ENCODE results near the gene MCOLN1. TPM values are rescaled to one million over a fixed set of nuclear protein-coding genes. Genes with fewer than 3 reads are reported as not detected.

MCOLN1 gene
- total RNA-seq, 1 donor: 8.9 TPM

DNA sequence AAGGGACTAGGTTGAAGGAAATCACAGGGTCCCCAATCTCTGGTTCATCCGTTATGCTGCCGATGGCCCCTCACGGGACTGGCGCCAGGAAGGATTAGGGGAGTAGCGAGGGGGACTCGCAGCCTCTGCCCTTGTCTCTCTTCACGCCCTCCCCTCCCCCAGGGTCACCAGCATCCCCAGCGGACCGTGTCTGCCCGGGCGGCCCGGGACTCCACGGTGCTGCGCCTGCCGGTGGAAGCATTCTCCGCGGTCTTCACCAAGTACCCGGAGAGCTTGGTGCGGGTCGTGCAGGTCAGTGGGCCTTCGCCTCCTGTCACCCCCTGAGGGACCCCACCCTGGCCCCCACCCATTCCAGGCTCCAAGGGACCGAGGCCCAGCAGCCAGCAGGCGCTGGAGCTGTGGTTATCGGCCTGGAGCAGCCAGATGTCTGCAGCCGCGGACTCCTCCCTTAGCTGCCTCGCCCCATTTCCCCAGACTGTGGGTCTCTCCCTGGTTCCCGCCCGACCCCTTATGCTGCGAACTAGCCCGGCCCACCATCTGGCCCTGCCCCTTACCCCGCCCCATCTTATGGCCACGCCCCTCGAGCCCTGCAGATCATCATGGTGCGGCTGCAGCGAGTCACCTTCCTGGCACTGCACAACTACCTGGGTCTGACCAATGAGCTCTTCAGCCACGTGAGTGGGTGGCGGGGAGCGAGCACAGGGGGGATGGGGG lies 18.5 kb downstream of the MCOLN1 start:
- no peak for DNase-seq (ENCODE audit: low read depth in 2 of 3, low spot score in 2 of 3)

DNA sequence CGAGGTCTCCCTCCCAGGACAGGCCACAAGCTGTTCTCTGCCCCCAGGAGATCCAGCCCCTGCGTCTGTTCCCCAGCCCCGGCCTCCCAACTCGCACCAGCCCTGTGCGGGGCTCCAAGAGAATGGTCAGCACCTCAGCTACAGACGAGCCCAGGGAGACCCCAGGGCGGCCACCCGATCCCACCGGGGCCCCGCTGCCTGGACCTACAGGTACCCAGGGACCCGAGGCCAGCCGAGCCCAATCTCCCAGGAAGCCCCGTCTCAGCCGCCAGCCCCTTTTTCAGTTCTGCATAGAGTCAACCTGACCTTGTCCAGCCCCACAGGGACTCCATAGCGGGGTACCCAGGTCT lies 19.0 kb downstream of the MCOLN1 start:
- DNase-seq (ENCODE audit: low read depth in 2 of 3, low spot score in 2 of 3): no peak

DNA sequence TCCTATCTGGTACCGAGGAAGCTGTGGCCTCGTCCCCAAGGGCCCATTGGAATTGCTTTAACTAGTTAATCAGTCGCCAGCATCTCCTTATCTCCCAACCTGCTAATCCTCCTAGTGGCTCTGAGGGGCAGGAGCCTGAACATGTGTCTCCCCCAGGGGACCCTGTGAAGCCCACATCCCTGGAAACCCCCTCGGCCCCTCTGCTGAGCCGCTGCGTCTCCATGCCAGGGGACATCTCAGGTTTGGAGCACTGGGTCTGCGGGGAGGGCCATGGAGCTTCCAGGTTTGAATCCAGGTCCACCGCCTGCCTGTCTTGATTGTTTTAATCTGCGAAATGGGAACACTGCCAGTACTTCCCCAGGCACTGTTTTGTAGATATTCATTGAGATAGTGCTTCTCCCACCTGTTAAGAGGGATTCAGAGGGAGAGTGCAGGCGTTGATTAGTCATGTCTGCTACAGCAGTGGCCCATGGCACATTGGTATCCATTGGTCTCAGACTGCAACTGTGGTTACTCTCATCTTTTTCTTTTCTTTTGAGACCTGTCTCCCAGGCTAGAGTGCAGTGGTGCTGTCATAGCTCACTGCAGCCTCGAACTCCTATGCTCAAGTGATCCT lies 19.5 kb downstream of the MCOLN1 start:
- no peak for DNase-seq (ENCODE audit: low read depth in 2 of 3, low spot score in 2 of 3)

DNA sequence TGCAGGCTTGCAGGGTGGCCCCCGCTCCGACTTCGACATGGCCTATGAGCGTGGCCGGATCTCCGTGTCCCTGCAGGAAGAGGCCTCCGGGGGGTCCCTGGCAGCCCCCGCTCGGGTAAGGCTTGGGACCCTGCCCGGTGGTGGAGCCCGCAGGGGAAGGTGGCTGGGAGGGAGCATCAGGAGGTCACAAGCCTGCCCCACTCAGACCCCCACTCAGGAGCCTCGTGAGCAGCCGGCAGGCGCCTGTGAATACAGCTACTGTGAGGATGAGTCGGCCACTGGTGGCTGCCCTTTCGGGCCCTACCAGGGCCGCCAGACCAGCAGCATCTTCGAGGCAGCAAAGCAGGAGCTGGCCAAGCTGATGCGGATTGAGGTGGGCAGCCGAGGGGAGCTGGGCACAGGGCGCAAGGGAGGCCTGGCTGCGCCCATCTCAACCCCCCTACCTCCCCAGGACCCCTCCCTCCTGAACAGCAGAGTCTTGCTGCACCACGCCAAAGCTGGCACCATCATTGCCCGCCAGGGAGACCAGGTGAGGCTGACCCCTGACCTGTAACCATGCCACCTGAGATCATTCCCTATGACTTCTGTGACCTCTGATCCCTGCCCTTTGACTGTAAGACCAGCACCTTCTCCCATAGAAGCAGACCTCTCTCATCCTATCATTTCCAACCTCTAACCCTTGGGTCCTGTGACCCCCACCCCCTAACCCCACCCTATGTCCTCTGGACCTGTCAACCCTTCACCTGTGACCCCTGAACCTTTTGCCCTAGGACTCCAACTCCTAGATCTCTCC lies 20.3 kb downstream of the MCOLN1 start:
- DNase-seq (ENCODE audit: low read depth in 2 of 3, low spot score in 2 of 3): no peak

DNA sequence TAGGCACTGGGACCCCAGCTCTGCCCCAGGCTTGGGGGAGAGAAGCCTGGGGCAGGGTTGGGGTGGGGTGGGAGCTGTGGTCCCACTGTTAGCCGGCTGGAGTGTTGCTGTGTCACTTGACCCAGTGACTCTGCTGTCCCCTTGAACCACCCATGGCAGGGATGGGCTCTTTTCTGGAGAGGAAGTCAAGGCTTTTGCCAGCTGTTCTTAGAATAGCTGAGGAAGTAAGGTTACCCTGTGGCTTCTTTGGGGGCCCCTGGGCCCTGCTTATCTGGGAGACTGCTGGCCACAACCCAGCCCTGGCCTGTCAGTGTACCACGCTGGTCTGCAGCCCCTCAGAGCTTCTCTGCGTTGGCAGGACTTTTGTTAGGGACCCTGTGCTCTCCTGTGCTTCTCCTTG lies 22.2 kb downstream of the MCOLN1 start:
- peak in 1 of 3 donors; percentile 69 for DNase-seq (ENCODE audit: low read depth in 2 of 3, low spot score in 2 of 3)

DNA sequence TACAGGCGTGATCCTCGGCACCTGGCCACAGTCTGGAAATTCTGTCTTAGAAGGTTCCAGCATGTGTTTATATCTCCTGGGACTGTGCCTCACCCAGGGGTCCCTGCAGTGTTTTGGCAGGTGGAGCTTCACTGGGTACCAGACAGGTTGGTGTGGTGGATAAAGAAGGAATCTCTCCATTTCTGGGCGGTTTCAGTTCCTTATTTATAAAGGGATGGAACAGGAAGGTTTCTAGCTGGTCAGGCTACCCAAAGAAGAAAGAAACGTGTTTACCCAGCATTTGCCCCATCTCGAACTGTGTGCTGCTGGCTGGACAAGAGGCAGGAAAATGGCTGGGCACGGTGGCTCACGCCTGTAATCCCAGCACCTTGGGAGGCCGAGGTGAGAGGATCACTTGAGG lies 22.9 kb downstream of the MCOLN1 start:
- no peak for DNase-seq (ENCODE audit: low read depth in 2 of 3, low spot score in 2 of 3)

DNA sequence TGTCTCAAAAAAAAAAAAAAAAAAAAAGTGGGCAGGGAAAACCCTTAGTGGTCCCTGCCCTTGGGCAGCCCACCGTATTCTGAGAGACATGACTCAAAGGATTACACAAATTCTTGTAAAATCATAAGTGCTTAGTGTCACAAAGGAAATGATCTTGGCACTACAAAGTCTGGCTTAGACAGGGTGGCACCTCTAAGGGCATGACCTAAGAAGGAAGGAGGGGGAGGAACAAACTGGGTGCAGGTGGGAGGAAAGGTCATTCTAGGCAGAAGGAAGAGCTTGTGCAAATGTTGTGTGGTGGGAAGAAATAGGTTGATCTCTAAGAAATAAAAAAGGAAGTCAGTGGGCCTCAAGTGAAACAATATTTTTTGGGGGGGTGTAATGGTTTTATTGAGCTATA lies 23.5 kb downstream of the MCOLN1 start:
- no peak for DNase-seq (ENCODE audit: low read depth in 2 of 3, low spot score in 2 of 3)

DNA sequence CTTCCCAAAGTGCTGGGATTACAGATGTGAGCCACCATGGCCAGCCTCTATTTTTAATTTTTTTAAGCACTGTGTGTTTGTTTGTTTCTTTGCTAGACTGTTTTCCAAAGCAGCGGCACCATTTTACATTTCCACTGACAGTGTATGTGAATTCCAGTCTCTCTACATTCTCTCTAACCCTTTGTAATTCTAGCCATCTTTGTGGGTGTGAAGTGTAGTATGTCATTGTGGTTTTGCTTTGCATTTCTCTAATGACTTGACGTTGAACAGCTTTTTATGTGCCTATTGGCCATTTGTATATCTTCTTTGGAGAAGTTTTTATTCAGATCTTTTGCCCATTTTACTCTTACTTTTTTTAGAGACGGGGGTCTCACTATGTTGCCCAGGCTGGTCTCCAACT lies 24.7 kb downstream of the MCOLN1 start:
- no peak for DNase-seq (ENCODE audit: low read depth in 2 of 3, low spot score in 2 of 3)

DNA sequence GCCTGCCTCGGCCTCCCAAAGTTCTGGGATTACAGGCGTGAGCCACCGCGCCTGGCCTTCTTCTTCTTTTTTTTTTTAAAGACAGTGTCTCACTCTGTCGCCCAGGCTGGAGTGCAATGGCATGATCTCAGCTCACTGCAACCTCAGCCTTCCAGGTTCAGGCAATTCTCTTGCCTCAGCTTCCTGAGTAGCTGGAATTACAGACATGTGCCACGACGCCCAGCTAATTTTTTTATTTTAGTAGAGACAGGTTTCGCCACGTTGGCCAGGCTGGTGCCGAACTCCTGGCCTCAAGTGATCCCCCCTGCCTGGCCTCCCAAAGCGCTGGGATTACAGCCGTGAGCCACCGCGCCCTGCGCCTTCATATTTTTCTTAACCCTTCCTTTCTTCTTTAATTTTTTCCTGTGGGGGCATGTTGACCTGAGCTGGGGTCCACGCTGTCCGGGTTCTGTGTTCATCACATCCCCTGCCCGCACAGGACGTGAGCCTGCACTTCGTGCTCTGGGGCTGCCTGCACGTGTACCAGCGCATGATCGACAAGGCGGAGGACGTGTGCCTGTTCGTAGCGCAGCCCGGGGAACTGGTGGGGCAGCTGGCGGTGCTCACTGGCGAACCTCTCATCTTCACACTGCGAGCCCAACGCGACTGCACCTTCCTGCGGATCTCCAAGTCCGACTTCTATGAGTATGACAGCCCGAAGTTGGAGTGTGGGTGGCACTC lies 27.2 kb downstream of the MCOLN1 start:
- no peak for DNase-seq (ENCODE audit: low read depth in 2 of 3, low spot score in 2 of 3)

DNA sequence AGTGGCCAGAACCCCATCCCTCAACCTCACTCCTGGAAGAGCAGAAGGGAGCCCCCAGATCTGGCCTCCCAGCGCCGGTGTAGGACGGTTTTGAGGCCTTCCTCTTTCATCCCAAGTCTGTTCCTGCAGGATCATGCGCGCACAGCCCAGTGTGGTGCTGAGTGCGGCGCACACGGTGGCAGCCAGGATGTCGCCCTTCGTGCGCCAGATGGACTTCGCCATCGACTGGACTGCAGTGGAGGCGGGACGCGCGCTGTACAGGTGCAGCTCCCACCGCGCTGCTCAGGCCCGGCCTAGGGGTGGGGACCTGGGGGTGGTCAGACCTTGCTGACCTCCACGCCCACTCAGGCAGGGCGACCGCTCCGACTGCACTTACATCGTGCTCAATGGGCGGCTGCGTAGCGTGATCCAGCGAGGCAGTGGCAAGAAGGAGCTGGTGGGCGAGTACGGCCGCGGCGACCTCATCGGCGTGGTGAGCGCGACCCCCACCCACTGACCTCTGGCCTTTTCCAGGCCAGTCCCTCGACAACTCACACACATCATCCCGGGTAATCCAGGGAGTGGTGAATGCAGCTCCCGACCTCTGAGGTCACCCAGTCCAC lies 27.8 kb downstream of the MCOLN1 start:
- DNase-seq (ENCODE audit: low read depth in 2 of 3, low spot score in 2 of 3): no peak

DNA sequence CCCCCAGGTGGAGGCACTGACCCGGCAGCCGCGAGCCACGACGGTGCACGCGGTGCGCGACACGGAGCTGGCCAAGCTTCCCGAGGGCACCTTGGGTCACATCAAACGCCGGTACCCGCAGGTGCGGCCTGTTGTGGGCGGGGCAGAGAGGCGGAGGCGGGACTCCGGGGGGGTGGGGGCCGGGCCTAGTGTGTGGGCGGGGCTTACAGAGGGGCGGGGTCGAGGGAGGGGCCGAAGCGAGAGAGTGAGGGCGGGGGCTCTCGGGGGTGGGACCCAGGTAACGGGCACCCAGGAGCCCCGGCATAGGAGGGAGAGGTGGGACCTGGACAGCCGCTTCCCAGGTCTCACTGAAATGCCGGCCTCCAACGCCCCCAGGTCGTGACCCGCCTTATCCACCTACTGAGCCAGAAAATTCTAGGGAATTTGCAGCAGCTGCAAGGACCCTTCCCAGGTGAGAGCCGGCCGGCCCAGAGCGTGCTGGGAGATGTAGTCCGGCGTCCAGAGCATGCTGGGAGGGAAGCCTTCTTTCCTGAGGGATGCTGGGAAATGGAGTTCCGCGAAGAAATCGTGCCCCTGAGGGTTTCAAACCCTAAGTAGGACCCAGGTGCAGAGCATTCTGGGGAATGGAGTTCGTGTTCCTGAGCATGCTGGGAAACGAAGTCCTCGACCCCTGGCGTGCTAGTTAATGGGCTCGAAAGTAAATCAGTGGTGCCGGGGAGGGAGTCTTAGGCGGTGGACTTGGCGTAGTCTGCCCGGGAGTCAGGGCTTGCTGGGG lies 28.8 kb downstream of the MCOLN1 start:
- DNase-seq (ENCODE audit: low read depth in 2 of 3, low spot score in 2 of 3): peak in 1 of 3 donors; percentile 79

DNA sequence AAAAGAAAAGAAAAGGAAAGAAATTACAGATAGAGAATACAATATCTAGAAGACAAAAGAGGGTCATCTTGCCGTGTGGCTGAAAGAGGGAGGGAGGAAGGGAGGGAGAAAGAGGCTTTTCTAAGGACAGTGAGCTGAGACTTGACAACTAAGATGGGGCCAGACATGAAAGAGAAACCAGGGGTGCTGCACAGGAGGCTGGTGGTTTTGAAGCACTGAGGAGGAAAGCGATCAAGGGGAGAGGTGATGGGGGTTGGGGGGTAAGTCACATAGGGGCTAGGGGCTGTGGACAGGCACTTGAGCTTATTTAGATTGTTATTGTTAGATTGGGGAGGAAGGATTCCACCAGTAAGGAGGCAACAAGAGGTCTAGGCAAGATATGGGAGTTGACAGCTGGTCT lies 30.4 kb downstream of the MCOLN1 start:
- no peak for DNase-seq (ENCODE audit: low read depth in 2 of 3, low spot score in 2 of 3)

DNA sequence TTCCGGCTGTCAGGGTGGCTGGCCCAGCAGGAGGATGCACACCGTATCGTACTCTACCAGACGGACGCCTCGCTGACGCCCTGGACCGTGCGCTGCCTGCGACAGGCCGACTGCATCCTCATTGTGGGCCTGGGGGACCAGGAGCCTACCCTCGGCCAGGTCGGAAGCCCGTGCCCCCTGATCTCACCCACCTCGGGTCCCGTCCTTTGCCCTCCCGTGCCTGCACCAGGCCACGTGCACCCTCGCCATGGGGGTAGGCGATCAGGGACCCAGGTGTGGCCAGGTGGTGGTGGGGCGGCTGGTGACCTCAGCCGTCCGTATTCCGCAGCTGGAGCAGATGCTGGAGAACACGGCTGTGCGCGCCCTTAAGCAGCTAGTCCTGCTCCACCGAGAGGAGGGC lies 32.1 kb downstream of the MCOLN1 start:
- DNase-seq (ENCODE audit: low read depth in 2 of 3, low spot score in 2 of 3): no peak

DNA sequence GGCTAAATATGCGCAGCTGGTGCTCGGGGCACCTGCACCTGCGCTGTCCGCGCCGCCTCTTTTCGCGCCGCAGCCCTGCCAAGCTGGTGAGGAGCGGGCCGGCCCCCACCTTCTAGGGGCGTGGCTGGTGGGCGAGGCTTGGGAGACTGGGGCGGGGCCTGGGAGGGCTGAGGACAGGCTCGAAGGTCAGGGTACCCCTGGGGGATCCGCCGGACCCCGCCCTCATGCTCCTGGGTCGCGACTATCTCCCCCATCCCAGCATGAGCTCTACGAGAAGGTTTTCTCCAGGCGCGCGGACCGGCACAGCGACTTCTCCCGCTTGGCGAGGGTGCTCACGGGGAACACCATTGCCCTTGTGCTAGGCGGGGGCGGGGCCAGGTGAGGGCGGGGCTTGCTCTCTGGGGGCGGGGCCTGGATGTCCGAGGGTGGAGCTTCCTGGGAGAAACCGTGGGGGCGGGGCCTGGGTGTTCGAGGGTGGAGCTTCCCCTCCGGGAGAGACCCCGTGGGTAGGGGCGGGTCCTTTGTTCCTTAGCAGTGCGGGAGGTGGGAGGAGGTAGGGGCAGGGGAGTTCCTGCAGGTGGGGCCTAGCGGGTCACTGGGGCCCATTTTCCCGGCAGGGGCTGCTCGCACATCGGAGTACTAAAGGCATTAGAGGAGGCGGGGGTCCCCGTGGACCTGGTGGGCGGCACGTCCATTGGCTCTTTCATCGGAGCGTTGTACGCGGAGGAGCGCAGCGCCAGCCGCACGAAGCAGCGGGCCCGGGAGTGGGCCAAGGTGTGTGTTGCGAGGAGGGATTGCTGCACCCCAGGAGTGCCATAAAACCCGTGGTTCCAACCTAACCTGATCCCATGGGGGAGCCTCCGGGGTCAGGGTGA lies 32.8 kb downstream of the MCOLN1 start:
- no peak for DNase-seq (ENCODE audit: low read depth in 2 of 3, low spot score in 2 of 3)

DNA sequence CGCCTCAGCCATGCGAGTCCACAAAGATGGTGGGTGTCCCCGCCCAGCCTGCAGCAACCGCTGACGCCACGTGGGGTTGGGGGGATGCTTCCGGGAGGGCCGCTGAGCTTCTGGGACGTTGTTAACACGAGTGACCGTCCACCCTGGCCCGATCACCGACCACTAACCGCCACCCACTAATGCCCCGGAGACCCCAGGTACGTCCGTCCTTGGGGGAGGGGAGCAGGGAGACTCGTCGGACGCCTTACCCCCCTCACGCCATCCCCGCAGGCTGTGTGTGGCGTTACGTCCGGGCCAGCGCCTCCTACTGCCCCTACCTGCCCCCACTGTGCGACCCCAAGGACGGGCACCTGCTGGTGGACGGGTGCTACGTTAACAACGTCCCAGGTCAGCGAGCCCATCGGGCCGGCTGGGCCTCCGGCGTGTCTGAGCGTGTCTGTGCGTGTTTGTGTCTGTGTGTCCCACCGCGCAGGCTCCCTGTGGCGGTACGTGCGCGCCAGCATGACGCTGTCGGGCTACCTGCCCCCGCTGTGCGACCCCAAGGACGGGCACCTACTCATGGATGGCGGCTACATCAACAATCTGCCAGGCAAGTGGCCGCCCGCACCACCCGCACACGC lies 34.4 kb downstream of the MCOLN1 start:
- DNase-seq (ENCODE audit: low read depth in 2 of 3, low spot score in 2 of 3): no peak

DNA sequence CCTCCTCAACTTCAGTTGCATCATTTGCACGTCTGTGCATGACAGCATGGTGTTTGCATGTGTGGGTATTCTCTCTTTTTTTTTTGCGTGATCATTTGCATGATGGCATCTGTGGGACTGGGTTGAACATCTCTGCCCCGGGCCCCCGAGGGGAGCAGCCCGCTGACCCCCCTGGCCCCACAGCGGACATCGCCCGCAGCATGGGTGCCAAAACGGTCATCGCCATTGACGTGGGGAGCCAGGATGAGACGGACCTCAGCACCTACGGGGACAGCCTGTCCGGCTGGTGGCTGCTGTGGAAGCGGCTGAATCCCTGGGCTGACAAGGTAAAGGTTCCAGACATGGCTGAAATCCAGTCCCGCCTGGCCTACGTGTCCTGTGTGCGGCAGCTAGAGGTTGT lies 36.2 kb downstream of the MCOLN1 start:
- DNase-seq (ENCODE audit: low read depth in 2 of 3, low spot score in 2 of 3): no peak

DNA sequence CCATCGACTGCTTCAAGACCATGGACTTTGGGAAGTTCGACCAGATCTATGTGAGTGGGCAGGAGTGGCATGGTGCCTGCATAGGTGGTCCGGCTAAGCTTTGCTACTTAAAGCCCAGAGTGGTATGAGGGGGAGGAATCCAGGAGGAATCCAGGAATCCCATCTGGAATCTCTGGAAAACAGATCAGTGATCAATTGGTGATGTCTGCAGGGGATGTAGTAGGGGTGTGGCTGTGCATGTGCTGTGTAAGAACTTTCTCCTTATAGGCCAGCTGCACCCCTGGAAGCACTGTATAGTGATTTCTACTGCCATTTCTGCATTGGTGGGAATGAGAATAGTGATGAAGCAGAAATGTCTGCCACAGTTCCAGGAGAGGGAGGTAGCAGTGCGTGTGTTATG lies 36.7 kb downstream of the MCOLN1 start:
- no peak for DNase-seq (ENCODE audit: low read depth in 2 of 3, low spot score in 2 of 3)

DNA sequence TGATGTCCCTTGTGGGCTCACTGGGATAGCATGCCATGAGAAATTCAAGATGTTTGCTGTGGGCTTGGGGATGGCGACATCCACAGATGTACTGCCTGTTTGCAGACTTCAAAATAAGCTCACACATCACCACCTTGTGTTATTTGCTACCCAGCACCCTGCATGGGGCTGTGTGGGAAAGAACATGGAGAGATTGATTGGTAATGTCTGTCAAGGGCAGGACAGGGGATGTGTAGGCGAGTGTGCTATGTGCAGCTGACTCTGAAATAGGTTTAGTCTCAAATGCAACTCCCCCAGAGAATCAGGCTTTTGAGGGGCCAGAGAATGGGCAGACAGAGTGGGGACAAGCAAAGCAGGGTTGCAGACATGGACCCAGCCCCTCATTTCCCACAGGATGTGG lies 37.8 kb downstream of the MCOLN1 start:
- DNase-seq (ENCODE audit: low read depth in 2 of 3, low spot score in 2 of 3): no peak

DNA sequence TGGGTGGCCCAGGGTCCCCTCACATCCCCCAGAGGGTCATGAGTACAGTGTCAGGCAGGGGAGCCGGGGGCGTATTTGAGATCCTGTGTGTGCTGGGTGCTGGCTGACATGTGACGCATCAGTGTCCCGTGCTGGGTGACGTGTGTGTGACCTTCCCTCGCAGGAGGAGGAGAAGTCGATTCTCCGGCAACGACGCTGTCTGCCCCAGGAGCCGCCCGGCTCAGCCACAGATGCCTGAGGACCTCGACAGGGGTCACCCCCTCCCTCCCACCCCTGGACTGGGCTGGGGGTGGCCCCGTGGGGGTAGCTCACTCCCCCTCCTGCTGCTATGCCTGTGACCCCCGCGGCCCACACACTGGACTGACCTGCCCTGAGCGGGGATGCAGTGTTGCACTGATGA lies 38.9 kb downstream of the MCOLN1 start:
- DNase-seq (ENCODE audit: low read depth in 2 of 3, low spot score in 2 of 3): no peak

All from hematopoietic multipotent progenitor cell (in vitro differentiated cells).